ENCODE data around the gene ELFN2. TPM values are rescaled to one million over a fixed set of nuclear protein-coding genes. Genes with fewer than 3 reads are reported as not detected.

The ELFN2 gene
- total RNA-seq, 1 donor from 2014 or later: 14.7 TPM

GRCh38 chr22:37356922-37357321 is 70.4 kb downstream of the ELFN2 start:
- no peak for DNase-seq

GRCh38 chr22:37355174-37355573 is 72.1 kb downstream of the ELFN2 start:
- no peak for DNase-seq

- no peak for DNase-seq
These were observed 72.6 kb downstream of the ELFN2 start for GRCh38 chr22:37354670-37355069.

GRCh38 chr22:37354261-37354660 is 73.0 kb downstream of the ELFN2 start:
- no peak for DNase-seq

- no peak for DNase-seq
These were observed 73.4 kb downstream of the ELFN2 start for GRCh38 chr22:37353839-37354238.

- DNase-seq: no peak
These were observed 74.8 kb downstream of the ELFN2 start for GRCh38 chr22:37352481-37352880.

- DNase-seq: no peak
These were observed 76.0 kb downstream of the ELFN2 start for GRCh38 chr22:37351232-37351631.

- DNase-seq: no peak
These were observed 78.0 kb downstream of the ELFN2 start for GRCh38 chr22:37349043-37349814.

GRCh38 chr22:37346505-37346895 is 80.8 kb downstream of the ELFN2 start:
- DNase-seq: no peak

GRCh38 chr22:37345863-37346504 is 81.3 kb downstream of the ELFN2 start:
- no peak for DNase-seq

GRCh38 chr22:37344735-37345449 is 82.4 kb downstream of the ELFN2 start:
- no peak for DNase-seq

- no peak for DNase-seq
These were observed 83.2 kb downstream of the ELFN2 start for GRCh38 chr22:37343863-37344734.

- peak; percentile 78 for DNase-seq
These were observed 83.9 kb downstream of the ELFN2 start for GRCh38 chr22:37343348-37343747.

GRCh38 chr22:37342065-37342464 is 85.2 kb downstream of the ELFN2 start:
- DNase-seq: no peak

GRCh38 chr22:37340331-37341262 is 86.7 kb downstream of the ELFN2 start:
- peak; percentile 69 for DNase-seq

GRCh38 chr22:37338539-37339246 is 88.6 kb downstream of the ELFN2 start:
- DNase-seq: no peak

- DNase-seq: no peak
These were observed 89.9 kb downstream of the ELFN2 start for GRCh38 chr22:37337204-37337943.

- DNase-seq: no peak
These were observed 90.7 kb downstream of the ELFN2 start for GRCh38 chr22:37336579-37336978.

- DNase-seq: no peak
These were observed 91.5 kb downstream of the ELFN2 start for GRCh38 chr22:37335806-37336199.
